ENCODE results near the gene CFAP119. TPM values are rescaled to one million over a fixed set of nuclear protein-coding genes. Genes with fewer than 3 reads are reported as not detected.

CFAP119 gene
- total and polyA plus RNA-seq, 2 donors from 2014 or later: 12.2 to 13.5 TPM

DNA sequence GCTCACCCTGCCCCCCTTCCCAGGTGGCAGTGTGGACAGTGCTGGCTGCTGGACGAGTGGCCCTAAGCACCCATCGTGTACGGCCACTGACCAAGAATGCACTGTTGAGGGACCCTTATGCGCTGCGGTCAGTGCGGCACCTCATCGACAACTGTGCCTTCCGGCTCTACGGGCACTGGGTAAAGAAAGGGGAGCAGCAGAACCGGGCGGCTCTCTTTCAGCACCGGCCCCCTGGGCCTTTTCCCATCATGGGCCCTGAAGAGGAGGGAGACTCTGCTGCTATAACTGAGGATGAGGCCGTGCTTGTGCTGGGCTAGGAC, 5.1 kb downstream of the CFAP119 start:
- Histone ChIP-seq H3K36me3 (ENCODE audit: control insufficient read depth in 2 of 3, insufficient read depth in 3 of 3, low read length in 3 of 3) (peaks cover 0 to 14% (median 7%) of the 10 kb centered on the region in 3 donors), H3K27ac (ENCODE audit: low read depth in 2 of 2, low read length in 2 of 2) (no peak overlapping the region), H3K4me1 (ENCODE audit: control insufficient read depth in 2 of 3, insufficient read depth in 2 of 3, low read depth in 1 of 3, low read length in 3 of 3) (peaks cover 0 to 7% (median 0%) of the 10 kb centered on the region in 3 donors), H3K4me3 (ENCODE audit: low read length in 3 of 3) (no peak overlapping the region), H3K27me3 (ENCODE audit: control insufficient read depth, insufficient read depth, low read length) (no peaks in the 10 kb centered on the region), H3K9ac (ENCODE audit: low read length in 3 of 3) (no peak overlapping the region), H3K9me3 (ENCODE audit: control insufficient read depth in 2 of 3, insufficient read depth in 1 of 3, low read length in 3 of 3) (no peaks in the 10 kb centered on the region)
- intact Hi-C loops (cut with DNase I): no loop called here
- DNase-seq: no peak
- TF ChIP-seq, protein P1, sequence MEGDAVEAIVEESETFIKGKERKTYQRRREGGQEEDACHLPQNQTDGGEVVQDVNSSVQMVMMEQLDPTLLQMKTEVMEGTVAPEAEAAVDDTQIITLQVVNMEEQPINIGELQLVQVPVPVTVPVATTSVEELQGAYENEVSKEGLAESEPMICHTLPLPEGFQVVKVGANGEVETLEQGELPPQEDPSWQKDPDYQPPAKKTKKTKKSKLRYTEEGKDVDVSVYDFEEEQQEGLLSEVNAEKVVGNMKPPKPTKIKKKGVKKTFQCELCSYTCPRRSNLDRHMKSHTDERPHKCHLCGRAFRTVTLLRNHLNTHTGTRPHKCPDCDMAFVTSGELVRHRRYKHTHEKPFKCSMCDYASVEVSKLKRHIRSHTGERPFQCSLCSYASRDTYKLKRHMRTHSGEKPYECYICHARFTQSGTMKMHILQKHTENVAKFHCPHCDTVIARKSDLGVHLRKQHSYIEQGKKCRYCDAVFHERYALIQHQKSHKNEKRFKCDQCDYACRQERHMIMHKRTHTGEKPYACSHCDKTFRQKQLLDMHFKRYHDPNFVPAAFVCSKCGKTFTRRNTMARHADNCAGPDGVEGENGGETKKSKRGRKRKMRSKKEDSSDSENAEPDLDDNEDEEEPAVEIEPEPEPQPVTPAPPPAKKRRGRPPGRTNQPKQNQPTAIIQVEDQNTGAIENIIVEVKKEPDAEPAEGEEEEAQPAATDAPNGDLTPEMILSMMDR (IDR thresholded peaks at IDR 0.05; ENCODE audit: borderline replicate concordance, extremely low read depth, insufficient read depth): no peak
- no peak for FAIRE-seq

DNA sequence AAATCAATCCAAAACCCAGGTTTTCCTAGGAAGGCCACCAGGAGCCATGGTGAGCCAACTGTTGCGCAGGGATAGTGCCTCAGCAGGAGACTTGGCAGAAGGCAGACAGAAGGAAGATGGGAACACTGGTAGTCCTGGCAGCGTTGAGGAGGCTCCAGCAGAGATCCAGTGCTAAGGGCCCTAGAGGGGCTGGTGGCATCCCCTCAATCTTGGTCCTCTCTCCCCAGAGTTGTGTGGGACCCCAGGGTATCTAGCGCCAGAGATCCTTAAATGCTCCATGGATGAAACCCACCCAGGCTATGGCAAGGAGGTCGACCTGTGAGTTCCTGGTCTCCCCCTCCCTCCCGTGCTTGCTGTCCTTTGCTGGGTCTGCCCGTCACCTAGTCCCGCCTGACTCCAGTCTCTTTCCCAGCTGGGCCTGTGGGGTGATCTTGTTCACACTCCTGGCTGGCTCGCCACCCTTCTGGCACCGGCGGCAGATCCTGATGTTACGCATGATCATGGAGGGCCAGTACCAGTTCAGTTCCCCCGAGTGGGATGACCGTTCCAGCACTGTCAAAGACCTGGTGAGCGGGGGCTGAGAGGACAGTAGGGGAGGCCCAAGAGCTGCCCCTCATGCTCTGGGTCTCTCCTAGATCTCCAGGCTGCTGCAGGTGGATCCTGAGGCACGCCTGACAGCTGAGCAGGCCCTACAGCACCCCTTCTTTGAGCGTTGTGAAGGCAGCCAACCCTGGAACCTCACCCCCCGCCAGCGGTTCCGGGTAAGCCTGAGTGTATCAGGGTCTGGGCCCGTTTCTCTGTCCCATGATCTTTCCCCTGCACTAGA, 5.7 kb downstream of the CFAP119 start:
- intact Hi-C loops (cut with DNase I): no loop called here
- Histone ChIP-seq H3K9me3 (ENCODE audit: control insufficient read depth in 2 of 3, insufficient read depth in 1 of 3, low read length in 3 of 3) (no peaks in the 10 kb centered on the region), H3K9ac (ENCODE audit: low read length in 3 of 3) (no peak overlapping the region), H3K36me3 (ENCODE audit: control insufficient read depth in 2 of 3, insufficient read depth in 3 of 3, low read length in 3 of 3) (peaks cover 0 to 14% (median 12%) of the 10 kb centered on the region in 3 donors), H3K27me3 (ENCODE audit: control insufficient read depth, insufficient read depth, low read length) (no peaks in the 10 kb centered on the region), H3K4me3 (ENCODE audit: low read length in 3 of 3) (no peak overlapping the region), H3K27ac (ENCODE audit: low read depth in 2 of 2, low read length in 2 of 2) (no peak overlapping the region), H3K4me1 (ENCODE audit: control insufficient read depth in 2 of 3, insufficient read depth in 2 of 3, low read depth in 1 of 3, low read length in 3 of 3) (peaks cover 0 to 7% (median 0%) of the 10 kb centered on the region in 3 donors)
- FAIRE-seq (no peak), DNase-seq (peak in 2 of 5 donors; percentile 23 to 49)
- TF ChIP-seq, protein P1 (IDR thresholded peaks at IDR 0.05; ENCODE audit: borderline replicate concordance, extremely low read depth, insufficient read depth): no peak

DNA sequence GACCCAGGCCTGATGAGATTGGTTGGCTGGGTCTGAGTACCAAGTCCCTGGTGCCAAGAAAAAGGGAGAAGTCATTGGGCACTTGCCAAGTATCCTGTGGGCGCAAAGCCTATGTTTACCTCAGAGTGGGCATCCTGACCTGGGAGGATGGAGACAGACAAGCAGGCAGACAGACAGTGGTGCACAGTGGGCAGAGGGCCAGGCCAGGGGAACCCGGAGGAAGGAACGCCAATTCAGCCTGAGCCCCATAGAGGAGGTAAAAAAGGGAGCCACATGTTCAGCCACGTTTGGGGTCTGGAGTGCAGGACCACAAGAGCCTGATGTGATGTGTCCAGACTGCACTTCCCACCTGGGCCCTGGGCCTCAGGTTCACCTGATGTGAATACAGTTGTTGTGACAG, 8.3 kb downstream of the CFAP119 start:
- intact Hi-C loops (cut with DNase I): no loop called here

More for the DNA sequence above, 8.3 kb downstream of the CFAP119 start:
- Histone ChIP-seq H3K9ac (ENCODE audit: low read length in 3 of 3) (no peak overlapping the region), H3K27me3 (ENCODE audit: control insufficient read depth, insufficient read depth, low read length) (no peaks in the 10 kb centered on the region), H3K4me3 (ENCODE audit: low read length in 3 of 3) (no peak overlapping the region), H3K36me3 (ENCODE audit: control insufficient read depth in 2 of 3, insufficient read depth in 3 of 3, low read length in 3 of 3) (peaks cover 0 to 14% (median 12%) of the 10 kb centered on the region in 3 donors), H3K4me1 (ENCODE audit: control insufficient read depth in 2 of 3, insufficient read depth in 2 of 3, low read depth in 1 of 3, low read length in 3 of 3) (no peaks in the 10 kb centered on the region), H3K27ac (ENCODE audit: low read depth in 2 of 2, low read length in 2 of 2) (no peak overlapping the region), H3K9me3 (ENCODE audit: control insufficient read depth in 2 of 3, insufficient read depth in 1 of 3, low read length in 3 of 3) (no peaks in the 10 kb centered on the region)
- TF ChIP-seq, protein P1 (IDR thresholded peaks at IDR 0.05; ENCODE audit: borderline replicate concordance, extremely low read depth, insufficient read depth): no peak
- FAIRE-seq: no peak
- DNase-seq: no peak

All from kidney (tissue), 14 donors.